ENCODE data around the gene STRN4.

DNA sequence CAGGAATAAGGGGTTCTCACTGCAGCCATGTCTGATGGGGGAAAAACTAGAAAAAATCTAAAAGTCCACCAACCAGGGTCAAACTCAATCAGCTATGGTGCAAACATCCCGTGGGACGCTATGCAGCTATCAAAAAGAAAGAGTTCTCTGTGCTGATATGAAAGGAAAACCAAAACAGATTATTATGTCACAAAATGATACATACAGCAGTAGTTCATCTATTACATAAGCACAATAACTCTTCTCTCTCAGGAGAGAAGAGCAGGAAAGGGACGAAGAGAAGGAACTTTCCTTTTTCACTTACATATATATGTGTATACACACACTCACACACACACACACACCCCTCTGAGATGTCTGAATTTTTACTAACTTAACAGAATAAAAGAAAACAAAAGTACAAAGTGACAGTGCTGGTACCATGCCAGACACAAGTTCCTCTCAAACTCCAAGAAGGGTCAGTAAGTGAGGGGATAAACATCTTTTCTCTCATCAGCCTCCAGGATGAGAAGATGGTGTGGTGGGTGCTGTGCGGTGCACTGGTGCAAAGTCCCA is 3.2 kb downstream of the STRN4 start:
- TF ChIP-seq, protein P1, sequence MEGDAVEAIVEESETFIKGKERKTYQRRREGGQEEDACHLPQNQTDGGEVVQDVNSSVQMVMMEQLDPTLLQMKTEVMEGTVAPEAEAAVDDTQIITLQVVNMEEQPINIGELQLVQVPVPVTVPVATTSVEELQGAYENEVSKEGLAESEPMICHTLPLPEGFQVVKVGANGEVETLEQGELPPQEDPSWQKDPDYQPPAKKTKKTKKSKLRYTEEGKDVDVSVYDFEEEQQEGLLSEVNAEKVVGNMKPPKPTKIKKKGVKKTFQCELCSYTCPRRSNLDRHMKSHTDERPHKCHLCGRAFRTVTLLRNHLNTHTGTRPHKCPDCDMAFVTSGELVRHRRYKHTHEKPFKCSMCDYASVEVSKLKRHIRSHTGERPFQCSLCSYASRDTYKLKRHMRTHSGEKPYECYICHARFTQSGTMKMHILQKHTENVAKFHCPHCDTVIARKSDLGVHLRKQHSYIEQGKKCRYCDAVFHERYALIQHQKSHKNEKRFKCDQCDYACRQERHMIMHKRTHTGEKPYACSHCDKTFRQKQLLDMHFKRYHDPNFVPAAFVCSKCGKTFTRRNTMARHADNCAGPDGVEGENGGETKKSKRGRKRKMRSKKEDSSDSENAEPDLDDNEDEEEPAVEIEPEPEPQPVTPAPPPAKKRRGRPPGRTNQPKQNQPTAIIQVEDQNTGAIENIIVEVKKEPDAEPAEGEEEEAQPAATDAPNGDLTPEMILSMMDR (IDR thresholded peaks at IDR 0.05): no peak
- TF ChIP-seq POLR2AphosphoS5 (IDR thresholded peaks at IDR 0.05; ENCODE audit: low read depth, low read length) (no peak), TCF7L2 (IDR thresholded peaks at IDR 0.05; ENCODE audit: low read depth, low read length) (no peak)

Measured in Panc1 (cell line).